Endothelial cell of umbilical vein (primary cell): ENCODE results near the gene CFAP70.

Source experiments
- POLR2A ChIP-seq: IDR thresholded peaks from 2 replicates; pipeline ENCODE4 v1.6.1; 2012; ENCODE audit warnings: low read depth, mild to moderate bottlenecking, control low read depth, low read length
- TF ChIP-seq, protein P1 (sequence below): IDR thresholded peaks from 2 replicates; pipeline ENCODE4 v1.6.1; 2011; ENCODE audit not compliant: insufficient read depth, insufficient read length
- TF ChIP-seq, protein P2 (sequence below), 2 donors: IDR thresholded peaks; 1 replicate in 1 of 2; 2 replicates in 1 of 2; pipeline ENCODE4 v1.5.1; 2011; ENCODE audit warnings: low read length in 2 of 2, mild to moderate bottlenecking in 2 of 2, moderate library complexity in 2 of 2, control low read depth in 1 of 2, inconsistent platforms in 1 of 2, low read depth in 1 of 2; ENCODE audit not compliant: insufficient read depth in 1 of 2; ENCODE audit errors: extremely low read depth in 1 of 2

DNA sequence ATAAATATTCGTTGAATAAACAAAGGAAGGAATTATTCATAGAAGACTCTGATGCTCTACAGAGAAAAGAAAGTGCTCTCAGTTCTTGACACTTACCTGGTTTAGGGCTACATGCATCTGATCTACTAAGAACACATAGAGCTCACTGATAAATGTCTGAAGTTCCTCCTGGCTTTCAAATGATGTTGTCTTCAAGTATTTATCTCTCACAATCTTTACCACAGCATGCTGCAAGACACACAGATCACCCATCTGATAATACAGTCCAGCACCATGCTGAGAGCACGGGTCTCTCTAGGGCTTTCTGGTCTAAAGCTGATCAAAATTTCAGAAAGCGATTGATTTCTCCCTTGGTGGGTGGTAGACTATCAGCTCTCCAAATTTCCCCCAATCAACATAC lies 61.7 kb downstream of the CFAP70 start:
- no peak for TF ChIP-seq POLR2A
- TF ChIP-seq, protein P1, sequence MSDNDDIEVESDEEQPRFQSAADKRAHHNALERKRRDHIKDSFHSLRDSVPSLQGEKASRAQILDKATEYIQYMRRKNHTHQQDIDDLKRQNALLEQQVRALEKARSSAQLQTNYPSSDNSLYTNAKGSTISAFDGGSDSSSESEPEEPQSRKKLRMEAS = no peak
- TF ChIP-seq, protein P2, sequence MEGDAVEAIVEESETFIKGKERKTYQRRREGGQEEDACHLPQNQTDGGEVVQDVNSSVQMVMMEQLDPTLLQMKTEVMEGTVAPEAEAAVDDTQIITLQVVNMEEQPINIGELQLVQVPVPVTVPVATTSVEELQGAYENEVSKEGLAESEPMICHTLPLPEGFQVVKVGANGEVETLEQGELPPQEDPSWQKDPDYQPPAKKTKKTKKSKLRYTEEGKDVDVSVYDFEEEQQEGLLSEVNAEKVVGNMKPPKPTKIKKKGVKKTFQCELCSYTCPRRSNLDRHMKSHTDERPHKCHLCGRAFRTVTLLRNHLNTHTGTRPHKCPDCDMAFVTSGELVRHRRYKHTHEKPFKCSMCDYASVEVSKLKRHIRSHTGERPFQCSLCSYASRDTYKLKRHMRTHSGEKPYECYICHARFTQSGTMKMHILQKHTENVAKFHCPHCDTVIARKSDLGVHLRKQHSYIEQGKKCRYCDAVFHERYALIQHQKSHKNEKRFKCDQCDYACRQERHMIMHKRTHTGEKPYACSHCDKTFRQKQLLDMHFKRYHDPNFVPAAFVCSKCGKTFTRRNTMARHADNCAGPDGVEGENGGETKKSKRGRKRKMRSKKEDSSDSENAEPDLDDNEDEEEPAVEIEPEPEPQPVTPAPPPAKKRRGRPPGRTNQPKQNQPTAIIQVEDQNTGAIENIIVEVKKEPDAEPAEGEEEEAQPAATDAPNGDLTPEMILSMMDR (IDR thresholded peaks at IDR 0.05; ENCODE audit: extremely low read depth in 1 of 2, insufficient read depth in 1 of 2, low read depth in 1 of 2, low read length in 2 of 2) = no peak
